ENCODE data around the gene COL6A1. TPM values are rescaled to one million over a fixed set of nuclear protein-coding genes. Genes with fewer than 3 reads are reported as not detected.

COL6A1 gene
- total RNA-seq, 1 donor from 2014 or later = 154 TPM

GRCh38 chr21:45940091-45940490 lies 41.5 kb upstream of the COL6A1 start:
- Histone ChIP-seq H3K27me3 (ENCODE audit: low read depth) (no peaks in the 10 kb centered on the region), H3K27ac (replicated peaks) (no peak overlapping the region), H3K9me3 (replicated peaks) (peaks cover 19% of the 10 kb centered on the region), H3K4me1 (no peaks in the 10 kb centered on the region), H3K36me3 (peaks cover 7% of the 10 kb centered on the region), H3K4me3 (no peak overlapping the region)
- no peak for TF ChIP-seq CTCF (IDR thresholded peaks at IDR 0.05; ENCODE audit: borderline replicate concordance)
- intact Hi-C loops (cut with micrococcal nuclease) = no loop called here
- DNase-seq = no peak

- DNase-seq = no peak
- Histone ChIP-seq H3K4me3 (no peak overlapping the region), H3K4me1 (no peaks in the 10 kb centered on the region), H3K36me3 (peaks cover 5% of the 10 kb centered on the region), H3K27ac (replicated peaks) (no peak overlapping the region), H3K27me3 (ENCODE audit: low read depth) (no peaks in the 10 kb centered on the region), H3K9me3 (replicated peaks) (peaks cover 12% of the 10 kb centered on the region)
- intact Hi-C loops (cut with micrococcal nuclease) = no loop called here
- no peak for TF ChIP-seq CTCF (IDR thresholded peaks at IDR 0.05; ENCODE audit: borderline replicate concordance)
Observed at GRCh38 chr21:45940621-45941337, 40.8 kb upstream of the COL6A1 start.

GRCh38 chr21:45941338-45941710 lies 40.2 kb upstream of the COL6A1 start:
- no peaks in the 10 kb centered on the region for H3K36me3 ChIP-seq
- DNase-seq = no peak
- no peak overlapping the region for H3K27ac ChIP-seq (replicated peaks)
- TF ChIP-seq CTCF (IDR thresholded peaks at IDR 0.05; ENCODE audit: borderline replicate concordance) = no peak
- H3K4me3 ChIP-seq = no peak overlapping the region
- H3K27me3 ChIP-seq (ENCODE audit: low read depth) = no peaks in the 10 kb centered on the region
- intact Hi-C loops (cut with micrococcal nuclease) = no loop called here
- peaks cover 7% of the 10 kb centered on the region for H3K9me3 ChIP-seq (replicated peaks)
- no peaks in the 10 kb centered on the region for H3K4me1 ChIP-seq

GRCh38 chr21:45941717-45942546 lies 39.6 kb upstream of the COL6A1 start:
- H3K27me3 ChIP-seq (ENCODE audit: low read depth) = no peaks in the 10 kb centered on the region
- intact Hi-C loops (cut with micrococcal nuclease) = no loop called here
- no peaks in the 10 kb centered on the region for H3K36me3 ChIP-seq
- no peak overlapping the region for H3K4me3 ChIP-seq
- H3K27ac ChIP-seq (replicated peaks) = no peak overlapping the region
- no peaks in the 10 kb centered on the region for H3K4me1 ChIP-seq
- no peak for DNase-seq
- TF ChIP-seq CTCF (IDR thresholded peaks at IDR 0.05; ENCODE audit: borderline replicate concordance) = no peak
- H3K9me3 ChIP-seq (replicated peaks) = peaks cover under 1% of the 10 kb centered on the region

GRCh38 chr21:45942755-45943629 lies 38.6 kb upstream of the COL6A1 start:
- H3K4me1 ChIP-seq = no peaks in the 10 kb centered on the region
- no peaks in the 10 kb centered on the region for H3K27me3 ChIP-seq (ENCODE audit: low read depth)
- no peak for TF ChIP-seq CTCF (IDR thresholded peaks at IDR 0.05; ENCODE audit: borderline replicate concordance)
- no peak overlapping the region for H3K27ac ChIP-seq (replicated peaks)
- no peaks in the 10 kb centered on the region for H3K9me3 ChIP-seq (replicated peaks)
- H3K4me3 ChIP-seq = no peak overlapping the region
- DNase-seq = no peak
- no peaks in the 10 kb centered on the region for H3K36me3 ChIP-seq
- intact Hi-C loops (cut with micrococcal nuclease) = no loop called here

Data from left ventricle myocardium inferior (tissue), 1 donor.